Parathyroid adenoma (tissue), 2 donors: ENCODE measurements around the gene NR5A1.

Experiments used
- H2AFZ ChIP-seq: fragments of 300-600 bp; sonication (generic); one replicate; pipeline ENCODE4 v1.7.0; 2017; ENCODE audit warnings: antibody characterized with exemption, mild to moderate bottlenecking
- H3K27ac ChIP-seq: fragments of 300-600 bp; sonication (generic); one replicate; pipeline ENCODE4 v1.7.0; 2017
- H3K27me3 ChIP-seq: fragments of 300-600 bp; sonication (generic); one replicate; pipeline ENCODE4 v1.7.0; 2017; ENCODE audit warnings: low read length; ENCODE audit not compliant: control insufficient read depth, insufficient read depth
- H3K36me3 ChIP-seq: fragments of 300-600 bp; sonication (generic); one replicate; pipeline ENCODE4 v1.7.0; 2017; ENCODE audit warnings: low read length; ENCODE audit not compliant: control insufficient read depth, insufficient read depth
- H3K4me1 ChIP-seq: fragments of 300-600 bp; sonication (generic); one replicate; pipeline ENCODE4 v1.7.0; 2017; ENCODE audit warnings: control low read depth
- H3K4me2 ChIP-seq: fragments of 300-600 bp; sonication (generic); one replicate; pipeline ENCODE4 v1.7.0; 2017; ENCODE audit warnings: low read length
- H3K4me3 ChIP-seq: fragments of 300-600 bp; sonication (generic); one replicate; pipeline ENCODE4 v1.7.0; 2017; ENCODE audit warnings: low read depth, low read length
- H3K79me2 ChIP-seq: fragments of 300-600 bp; sonication (generic); one replicate; pipeline ENCODE4 v1.7.0; 2017; ENCODE audit warnings: control low read depth
- H3K9ac ChIP-seq: fragments of 300-600 bp; sonication (generic); one replicate; pipeline ENCODE4 v1.7.0; 2017; ENCODE audit warnings: mild to moderate bottlenecking
- H3K9me3 ChIP-seq: fragments of 300-600 bp; sonication (generic); one replicate; pipeline ENCODE4 v1.7.0; 2017; ENCODE audit warnings: low read length; ENCODE audit not compliant: control insufficient read depth
- TF ChIP-seq, protein P1 (sequence below): fragments of 300-600 bp; sonication (generic); IDR thresholded peaks from one replicate; pipeline ENCODE4 v1.7.0; 2017; ENCODE audit warnings: antibody characterized with exemption, mild to moderate bottlenecking
- donor health status: primary hyperparathyroidism.

NR5A1 gene

DNA sequence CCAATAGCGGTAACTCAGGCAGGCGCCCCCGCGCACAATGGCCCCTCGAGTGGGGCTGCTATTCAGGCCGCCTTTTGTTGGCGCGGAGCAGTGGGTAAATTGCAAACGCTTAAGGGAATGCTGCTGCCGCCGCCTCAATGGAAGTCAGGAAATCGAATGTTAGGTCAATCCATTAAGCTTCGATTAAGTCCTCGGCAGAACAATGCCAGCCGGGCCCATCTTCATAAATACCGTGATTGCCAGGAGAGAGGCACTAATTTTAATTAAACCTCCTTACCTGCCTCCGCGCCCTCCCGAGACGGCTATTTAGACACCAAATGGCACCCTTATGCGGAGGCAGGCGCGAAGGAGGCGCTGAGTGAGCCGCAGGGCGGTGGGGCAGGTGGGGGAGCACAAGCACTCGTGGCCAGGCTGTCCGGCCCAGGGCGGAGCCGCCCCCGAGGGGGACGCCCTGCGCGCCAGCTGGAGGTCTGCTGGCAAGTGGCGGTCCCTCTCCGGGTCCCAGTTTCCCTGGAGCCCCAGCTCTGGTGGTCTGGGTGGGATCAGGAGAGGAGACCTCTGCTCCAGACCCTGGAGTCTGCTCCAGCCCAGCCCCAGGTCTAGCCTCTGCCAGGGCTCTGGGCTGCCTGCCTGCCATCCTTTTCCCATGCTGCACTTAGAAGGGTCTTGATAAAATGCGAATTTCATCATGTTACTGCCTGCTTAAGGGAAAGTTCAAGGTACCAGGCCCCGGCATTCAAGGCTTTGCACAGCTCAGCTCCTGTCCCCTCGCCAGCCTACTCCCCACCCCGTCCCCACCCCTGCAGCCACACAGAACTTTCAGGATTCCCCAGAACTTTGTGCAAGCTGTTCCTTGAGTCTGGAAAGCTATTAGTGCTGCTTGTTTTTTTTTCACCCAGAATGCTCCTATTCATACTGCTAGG is 19.7 kb downstream of the NR5A1 start:
- Histone ChIP-seq H2AFZ (no peak overlapping the region), H3K27me3 (no peaks in the 10 kb centered on the region), H3K4me2 (no peak overlapping the region), H3K4me1 (no peaks in the 10 kb centered on the region), H3K9ac (no peak overlapping the region), H3K9me3 (no peaks in the 10 kb centered on the region), H3K79me2 (no peaks in the 10 kb centered on the region), H3K27ac (no peak overlapping the region), H3K36me3 (no peaks in the 10 kb centered on the region), H3K4me3 (no peak overlapping the region)
- TF ChIP-seq, protein P1, sequence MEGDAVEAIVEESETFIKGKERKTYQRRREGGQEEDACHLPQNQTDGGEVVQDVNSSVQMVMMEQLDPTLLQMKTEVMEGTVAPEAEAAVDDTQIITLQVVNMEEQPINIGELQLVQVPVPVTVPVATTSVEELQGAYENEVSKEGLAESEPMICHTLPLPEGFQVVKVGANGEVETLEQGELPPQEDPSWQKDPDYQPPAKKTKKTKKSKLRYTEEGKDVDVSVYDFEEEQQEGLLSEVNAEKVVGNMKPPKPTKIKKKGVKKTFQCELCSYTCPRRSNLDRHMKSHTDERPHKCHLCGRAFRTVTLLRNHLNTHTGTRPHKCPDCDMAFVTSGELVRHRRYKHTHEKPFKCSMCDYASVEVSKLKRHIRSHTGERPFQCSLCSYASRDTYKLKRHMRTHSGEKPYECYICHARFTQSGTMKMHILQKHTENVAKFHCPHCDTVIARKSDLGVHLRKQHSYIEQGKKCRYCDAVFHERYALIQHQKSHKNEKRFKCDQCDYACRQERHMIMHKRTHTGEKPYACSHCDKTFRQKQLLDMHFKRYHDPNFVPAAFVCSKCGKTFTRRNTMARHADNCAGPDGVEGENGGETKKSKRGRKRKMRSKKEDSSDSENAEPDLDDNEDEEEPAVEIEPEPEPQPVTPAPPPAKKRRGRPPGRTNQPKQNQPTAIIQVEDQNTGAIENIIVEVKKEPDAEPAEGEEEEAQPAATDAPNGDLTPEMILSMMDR = no peak

DNA sequence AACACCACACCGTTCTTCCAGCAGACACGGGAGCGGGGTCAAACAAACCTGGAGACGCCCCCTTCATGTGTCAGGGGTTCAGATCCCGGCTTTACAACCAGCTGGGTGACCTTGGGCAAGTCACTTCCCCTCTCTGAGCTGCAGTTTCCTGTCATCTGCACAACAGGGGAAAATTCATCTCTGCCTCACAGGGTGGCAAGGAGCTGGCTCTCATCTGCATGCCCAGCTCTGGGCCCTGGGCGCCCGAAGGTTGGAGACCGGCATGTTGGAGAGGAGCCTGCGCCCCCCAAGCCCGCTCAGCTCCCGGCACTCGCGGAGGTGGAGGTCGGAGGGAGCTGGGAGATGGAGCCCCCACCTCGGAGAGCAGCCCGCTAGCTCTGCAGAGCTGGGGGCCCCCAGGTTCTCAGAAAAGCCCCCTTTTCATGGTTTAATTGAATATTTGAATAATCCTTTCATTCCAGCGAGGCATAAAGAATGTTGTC is 20.4 kb downstream of the NR5A1 start:
- TF ChIP-seq, protein P1 = no peak
- Histone ChIP-seq H3K27me3 (no peaks in the 10 kb centered on the region), H2AFZ (no peak overlapping the region), H3K36me3 (no peaks in the 10 kb centered on the region), H3K4me1 (no peaks in the 10 kb centered on the region), H3K9ac (no peak overlapping the region), H3K79me2 (no peaks in the 10 kb centered on the region), H3K4me2 (no peak overlapping the region), H3K9me3 (no peaks in the 10 kb centered on the region), H3K4me3 (no peak overlapping the region), H3K27ac (no peak overlapping the region)

DNA sequence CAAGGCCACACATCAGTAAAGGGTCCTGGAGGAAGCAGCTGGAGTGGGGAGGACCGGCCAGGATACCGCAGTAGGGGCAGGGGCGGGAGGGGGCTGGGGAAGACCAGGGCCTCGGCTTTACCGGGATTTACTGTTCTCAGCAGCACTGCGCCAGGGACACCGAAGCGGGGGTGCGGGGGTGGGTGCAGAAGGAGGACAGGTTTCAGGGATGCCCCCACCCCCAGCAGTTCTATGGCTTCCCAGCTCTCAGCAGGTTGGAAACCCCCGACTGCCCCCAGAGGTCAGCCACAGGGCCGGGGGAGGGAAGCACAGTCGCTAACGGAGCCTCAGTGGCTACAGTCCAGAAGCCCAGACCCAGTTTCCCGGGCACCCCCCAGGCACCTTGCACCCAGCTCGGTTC is 21.3 kb downstream of the NR5A1 start:
- Histone ChIP-seq H3K4me2 (no peak overlapping the region), H3K4me3 (no peak overlapping the region), H3K79me2 (no peaks in the 10 kb centered on the region), H3K27ac (no peak overlapping the region), H3K9ac (no peak overlapping the region), H3K36me3 (no peaks in the 10 kb centered on the region), H3K27me3 (no peaks in the 10 kb centered on the region), H2AFZ (no peak overlapping the region), H3K4me1 (no peaks in the 10 kb centered on the region), H3K9me3 (no peaks in the 10 kb centered on the region)
- TF ChIP-seq, protein P1 = no peak

DNA sequence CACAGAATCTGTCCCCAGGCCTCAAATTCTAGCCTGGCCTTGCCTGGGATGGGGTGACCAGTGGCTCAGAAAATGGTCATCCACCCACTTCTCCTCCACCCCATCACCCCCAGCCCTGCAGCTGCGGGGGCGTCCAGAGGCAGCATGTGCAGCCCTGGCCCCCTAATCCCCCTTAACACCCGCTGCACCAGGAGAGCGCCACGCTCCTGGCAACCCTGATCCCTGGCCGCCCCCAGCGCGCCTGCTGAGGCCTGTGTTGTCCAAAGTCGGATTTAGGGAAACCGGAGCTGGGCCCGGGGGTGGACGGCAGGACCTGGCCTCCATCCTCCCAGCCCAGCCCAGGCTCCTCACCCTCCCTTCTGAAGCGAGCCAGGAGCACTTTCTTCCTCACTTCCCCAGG is 22.0 kb downstream of the NR5A1 start:
- Histone ChIP-seq H3K4me1 (no peaks in the 10 kb centered on the region), H2AFZ (no peak overlapping the region), H3K9me3 (no peaks in the 10 kb centered on the region), H3K36me3 (no peaks in the 10 kb centered on the region), H3K27me3 (peaks cover under 1% of the 10 kb centered on the region), H3K4me3 (no peak overlapping the region), H3K27ac (no peak overlapping the region), H3K79me2 (no peaks in the 10 kb centered on the region), H3K4me2 (no peak overlapping the region), H3K9ac (no peak overlapping the region)
- TF ChIP-seq, protein P1 = no peak
